GM12878 (cell line): ENCODE results near the gene LRRC75B. TPM values are rescaled to one million over a fixed set of nuclear protein-coding genes. Genes with fewer than 3 reads are reported as not detected.

ENCODE experiments used
- ATF7 ChIP-seq: fragments of 450-650 bp; IDR thresholded peaks from 2 replicates; pipeline ENCODE4 v1.6.1; 2016; ENCODE audit warnings: low read depth, mild to moderate bottlenecking
- CBX3 ChIP-seq: fragments of 200-600 bp; sonication (generic); IDR thresholded peaks from 2 replicates; pipeline ENCODE4 v1.6.1; 2016; ENCODE audit warnings: low read depth, borderline replicate concordance
- HDAC6 ChIP-seq: fragments of 200-600 bp; sonication (generic); IDR thresholded peaks from one replicate; pipeline ENCODE4 v1.8.0; 2017; ENCODE audit warnings: antibody characterized with exemption; ENCODE audit not compliant: unreplicated experiment
- LARP7 ChIP-seq: fragments of 450-650 bp; IDR thresholded peaks from 2 replicates; pipeline ENCODE4 v1.6.1; 2017; ENCODE audit warnings: mild to moderate bottlenecking
- MTA3 ChIP-seq: IDR thresholded peaks from 2 replicates; pipeline ENCODE4 v1.6.1; 2012; ENCODE audit warnings: low read length, inconsistent platforms, borderline replicate concordance
- NFXL1 ChIP-seq: fragments of 450-650 bp; IDR thresholded peaks from 2 replicates; pipeline ENCODE4 v1.6.1; 2017; ENCODE audit warnings: antibody characterized with exemption, mild to moderate bottlenecking, borderline replicate concordance
- NFYA ChIP-seq: IDR thresholded peaks from 2 replicates; pipeline ENCODE4 v1.6.1; 2011; ENCODE audit warnings: low read depth, mild to moderate bottlenecking, low read length, improper control_type of control experiment, borderline replicate concordance
- PML ChIP-seq: IDR thresholded peaks from 2 replicates; pipeline ENCODE4 v1.6.1; 2012; ENCODE audit warnings: low read length, inconsistent platforms
- SMC3 ChIP-seq: IDR thresholded peaks from 2 replicates; pipeline ENCODE4 v1.6.1; 2011; ENCODE audit warnings: low read length, improper control_type of control experiment, borderline replicate concordance
- SPI1 ChIP-seq: IDR thresholded peaks from 2 replicates; pipeline ENCODE4 v1.6.1; 2011; ENCODE audit warnings: low read depth, mild to moderate bottlenecking, low read length, moderate library complexity, borderline replicate concordance; ENCODE audit not compliant: insufficient read depth
- SREBF1 ChIP-seq: IDR thresholded peaks from 2 replicates; pipeline ENCODE4 v1.6.1; 2012; ENCODE audit warnings: mild to moderate bottlenecking, low read length
- SRF ChIP-seq, 2 experiments: IDR thresholded peaks; 2 replicates each; pipeline ENCODE4 v1.6.1; 2011; ENCODE audit warnings: low read depth in 2 of 2, low read length in 2 of 2, mild to moderate bottlenecking in 1 of 2, moderate library complexity in 1 of 2
- STAT3 ChIP-seq: IDR thresholded peaks from 2 replicates; pipeline ENCODE4 v1.6.1; 2011; ENCODE audit warnings: low read depth, low read length, improper control_type of control experiment
- SUZ12 ChIP-seq: fragments of 200-600 bp; sonication (generic); IDR thresholded peaks from one replicate; pipeline ENCODE4 v1.6.1; 2018; ENCODE audit warnings: antibody characterized with exemption, mild to moderate bottlenecking; ENCODE audit not compliant: unreplicated experiment
- TARDBP ChIP-seq: IDR thresholded peaks from 2 replicates; pipeline ENCODE4 v1.6.1; 2016; ENCODE audit warnings: borderline replicate concordance
- TBL1XR1 ChIP-seq: IDR thresholded peaks from 2 replicates; pipeline ENCODE4 v1.6.1; 2012; ENCODE audit warnings: low read depth, low read length, improper control_type of control experiment
- TCF3 ChIP-seq: IDR thresholded peaks from 2 replicates; pipeline ENCODE4 v1.6.1; 2012; ENCODE audit warnings: low read depth, mild to moderate bottlenecking, low read length, borderline replicate concordance; ENCODE audit not compliant: insufficient read depth
- YY1 ChIP-seq: IDR thresholded peaks from 2 replicates; pipeline ENCODE4 v1.6.1; 2011; ENCODE audit warnings: low read depth, mild to moderate bottlenecking, low read length
- ZNF24 ChIP-seq: fragments of 450-650 bp; IDR thresholded peaks from 2 replicates; pipeline ENCODE4 v1.6.1; 2017; ENCODE audit warnings: antibody characterized with exemption, mild to moderate bottlenecking
- polyA plus RNA-seq, 11 experiments: library from polyadenylated mRNA; depleted of rRNA in 4 of 11; unstranded in 6 of 11; stranded (reverse) in 5 of 11; fragments of >200 nt; fragmentation: Nextera tagmentation in 4 of 11; fragmentation: Illumina TruSeq in 1 of 11; extraction: Ambion mirVana in 4 of 11; extraction: Trizol in 1 of 11; gene quantifications; 1 replicate in 1 of 11; 2 replicates in 10 of 11; pipeline versions ENCODE4 v1.2.1 to v1.2.3, GENCODE V29; 2011 to 2016; ENCODE audit warnings: inconsistent platforms in 2 of 11, missing spikeins in 2 of 11, low read depth in 1 of 11
- total RNA-seq, 4 experiments: library from RNA; depleted of rRNA in 3 of 4; stranded (reverse); fragments of >200 nt in 3 of 4; fragmentation: Illumina TruSeq in 1 of 4; extraction: Trizol in 1 of 4; gene quantifications; 2 replicates each; pipeline versions ENCODE4 v1.2.1 to v1.2.3, GENCODE V29; 2013 to 2021
- TF ChIP-seq, protein P1 (sequence below): fragments of 450-650 bp; formaldehyde crosslinking; IDR thresholded peaks from 2 replicates; pipeline ENCODE4 v1.5.0; 2022; ENCODE audit warnings: mild to moderate bottlenecking, missing genetic modification characterization
- TF ChIP-seq, protein P2 (sequence below): fragments of 450-650 bp; IDR thresholded peaks from 2 replicates; pipeline ENCODE4 v1.6.1; 2018; ENCODE audit warnings: mild to moderate bottlenecking, low read depth, moderate library complexity; ENCODE audit not compliant: partially characterized antibody
- TF ChIP-seq, protein P3 (sequence below): IDR thresholded peaks from 2 replicates; pipeline ENCODE4 v1.6.1; 2012; ENCODE audit warnings: low read length, inconsistent platforms

LRRC75B gene
- total and polyA plus RNA-seq, 10 of the 15 experiments (the other 5 are each of a cell fraction or from before 2014, with no cell fraction given) = 0.09 to 0.98 (median 0.11) TPM; not detected in 3

DNA sequence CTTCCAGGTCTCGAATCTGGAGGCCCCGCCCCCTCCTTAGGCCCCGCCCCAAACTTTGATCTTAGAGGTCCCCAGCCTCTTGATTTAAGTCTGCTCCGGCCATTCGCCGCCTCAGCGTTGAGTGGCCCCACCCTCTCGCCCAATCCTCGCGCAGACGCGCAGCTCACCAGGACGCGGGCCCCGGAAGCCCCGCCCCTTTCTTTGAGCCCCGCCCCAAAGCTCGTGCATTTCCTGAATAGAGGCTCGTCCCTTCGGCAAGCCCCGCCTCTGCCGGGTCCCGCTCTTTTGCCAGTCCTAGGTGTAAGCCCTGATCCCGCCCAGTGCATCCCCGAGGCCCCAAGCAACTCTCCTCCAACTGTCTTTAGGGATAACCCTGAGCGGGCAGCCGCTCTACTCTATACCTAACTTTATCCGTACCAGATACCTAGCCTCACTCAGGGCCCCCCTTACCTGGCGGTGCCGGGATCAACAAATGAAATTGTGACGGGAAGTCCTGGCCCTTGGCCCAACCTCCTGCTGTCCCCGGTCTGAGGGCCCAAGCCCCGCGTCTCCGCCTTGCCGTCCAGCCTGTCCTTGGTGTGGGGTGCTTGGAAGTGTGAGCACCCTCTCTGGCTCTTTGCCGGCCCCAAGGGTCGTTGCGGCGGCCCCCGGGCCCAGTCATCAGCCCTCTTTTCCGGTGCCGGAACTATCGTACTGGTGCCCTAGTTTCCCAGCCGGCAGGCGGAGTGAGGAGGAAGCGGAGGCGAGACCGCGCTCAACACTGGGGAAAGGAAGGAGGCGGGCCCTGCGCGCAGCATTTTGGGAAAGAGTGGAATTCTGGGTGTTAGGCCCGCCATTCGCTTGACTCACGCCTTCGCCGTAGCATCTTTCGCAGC, 37.5 kb downstream of the LRRC75B start, which contains the start of gene SNRPD3 (continued):
- TF ChIP-seq, protein P1, sequence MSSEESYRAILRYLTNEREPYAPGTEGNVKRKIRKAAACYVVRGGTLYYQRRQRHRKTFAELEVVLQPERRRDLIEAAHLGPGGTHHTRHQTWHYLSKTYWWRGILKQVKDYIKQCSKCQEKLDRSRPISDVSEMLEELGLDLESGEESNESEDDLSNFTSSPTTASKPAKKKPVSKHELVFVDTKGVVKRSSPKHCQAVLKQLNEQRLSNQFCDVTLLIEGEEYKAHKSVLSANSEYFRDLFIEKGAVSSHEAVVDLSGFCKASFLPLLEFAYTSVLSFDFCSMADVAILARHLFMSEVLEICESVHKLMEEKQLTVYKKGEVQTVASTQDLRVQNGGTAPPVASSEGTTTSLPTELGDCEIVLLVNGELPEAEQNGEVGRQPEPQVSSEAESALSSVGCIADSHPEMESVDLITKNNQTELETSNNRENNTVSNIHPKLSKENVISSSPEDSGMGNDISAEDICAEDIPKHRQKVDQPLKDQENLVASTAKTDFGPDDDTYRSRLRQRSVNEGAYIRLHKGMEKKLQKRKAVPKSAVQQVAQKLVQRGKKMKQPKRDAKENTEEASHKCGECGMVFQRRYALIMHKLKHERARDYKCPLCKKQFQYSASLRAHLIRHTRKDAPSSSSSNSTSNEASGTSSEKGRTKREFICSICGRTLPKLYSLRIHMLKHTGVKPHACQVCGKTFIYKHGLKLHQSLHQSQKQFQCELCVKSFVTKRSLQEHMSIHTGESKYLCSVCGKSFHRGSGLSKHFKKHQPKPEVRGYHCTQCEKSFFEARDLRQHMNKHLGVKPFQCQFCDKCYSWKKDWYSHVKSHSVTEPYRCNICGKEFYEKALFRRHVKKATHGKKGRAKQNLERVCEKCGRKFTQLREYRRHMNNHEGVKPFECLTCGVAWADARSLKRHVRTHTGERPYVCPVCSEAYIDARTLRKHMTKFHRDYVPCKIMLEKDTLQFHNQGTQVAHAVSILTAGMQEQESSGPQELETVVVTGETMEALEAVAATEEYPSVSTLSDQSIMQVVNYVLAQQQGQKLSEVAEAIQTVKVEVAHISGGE = peak; percentile 94
- no peak for TF ChIP-seq ZNF24
- TF ChIP-seq SRF (IDR thresholded peaks at IDR 0.05; ENCODE audit: low read depth in 2 of 2, low read length in 2 of 2) = peak in 1 of 2 experiments; percentile 87; a peak in 2 of 4 replicates
- TF ChIP-seq NFXL1 = no peak
- TF ChIP-seq, protein P2, sequence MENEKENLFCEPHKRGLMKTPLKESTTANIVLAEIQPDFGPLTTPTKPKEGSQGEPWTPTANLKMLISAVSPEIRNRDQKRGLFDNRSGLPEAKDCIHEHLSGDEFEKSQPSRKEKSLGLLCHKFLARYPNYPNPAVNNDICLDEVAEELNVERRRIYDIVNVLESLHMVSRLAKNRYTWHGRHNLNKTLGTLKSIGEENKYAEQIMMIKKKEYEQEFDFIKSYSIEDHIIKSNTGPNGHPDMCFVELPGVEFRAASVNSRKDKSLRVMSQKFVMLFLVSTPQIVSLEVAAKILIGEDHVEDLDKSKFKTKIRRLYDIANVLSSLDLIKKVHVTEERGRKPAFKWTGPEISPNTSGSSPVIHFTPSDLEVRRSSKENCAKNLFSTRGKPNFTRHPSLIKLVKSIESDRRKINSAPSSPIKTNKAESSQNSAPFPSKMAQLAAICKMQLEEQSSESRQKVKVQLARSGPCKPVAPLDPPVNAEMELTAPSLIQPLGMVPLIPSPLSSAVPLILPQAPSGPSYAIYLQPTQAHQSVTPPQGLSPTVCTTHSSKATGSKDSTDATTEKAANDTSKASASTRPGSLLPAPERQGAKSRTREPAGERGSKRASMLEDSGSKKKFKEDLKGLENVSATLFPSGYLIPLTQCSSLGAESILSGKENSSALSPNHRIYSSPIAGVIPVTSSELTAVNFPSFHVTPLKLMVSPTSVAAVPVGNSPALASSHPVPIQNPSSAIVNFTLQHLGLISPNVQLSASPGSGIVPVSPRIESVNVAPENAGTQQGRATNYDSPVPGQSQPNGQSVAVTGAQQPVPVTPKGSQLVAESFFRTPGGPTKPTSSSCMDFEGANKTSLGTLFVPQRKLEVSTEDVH = peak; percentile 96
- no peak for TF ChIP-seq SMC3
- peak; percentile 32; the same call in 1 of the 2 replicates for TF ChIP-seq SPI1
- TF ChIP-seq, protein P3, sequence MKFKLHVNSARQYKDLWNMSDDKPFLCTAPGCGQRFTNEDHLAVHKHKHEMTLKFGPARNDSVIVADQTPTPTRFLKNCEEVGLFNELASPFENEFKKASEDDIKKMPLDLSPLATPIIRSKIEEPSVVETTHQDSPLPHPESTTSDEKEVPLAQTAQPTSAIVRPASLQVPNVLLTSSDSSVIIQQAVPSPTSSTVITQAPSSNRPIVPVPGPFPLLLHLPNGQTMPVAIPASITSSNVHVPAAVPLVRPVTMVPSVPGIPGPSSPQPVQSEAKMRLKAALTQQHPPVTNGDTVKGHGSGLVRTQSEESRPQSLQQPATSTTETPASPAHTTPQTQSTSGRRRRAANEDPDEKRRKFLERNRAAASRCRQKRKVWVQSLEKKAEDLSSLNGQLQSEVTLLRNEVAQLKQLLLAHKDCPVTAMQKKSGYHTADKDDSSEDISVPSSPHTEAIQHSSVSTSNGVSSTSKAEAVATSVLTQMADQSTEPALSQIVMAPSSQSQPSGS = no peak
- no peak for TF ChIP-seq NFYA
- TF ChIP-seq TBL1XR1 = peak; percentile 82
- peak; percentile 65 for TF ChIP-seq ATF7
- TF ChIP-seq SREBF1 = no peak
- no peak for TF ChIP-seq STAT3
- TF ChIP-seq CBX3 = no peak
- TF ChIP-seq TCF3 = no peak
- no peak for TF ChIP-seq MTA3
- TF ChIP-seq PML = peak; percentile 92
- TF ChIP-seq SUZ12 = no peak
- no peak for TF ChIP-seq HDAC6
- peak; percentile 93 for TF ChIP-seq YY1
- TF ChIP-seq LARP7 = peak; percentile 99
- TF ChIP-seq TARDBP = peak; percentile 79; the same call in 1 of the 2 replicates
